NCI-H82 treated with DMSO at 0.1 percent for 48 hours (cell line): ENCODE results near the gene DBET.
"Not testable (repeated sequence)": the region's sequence is repeated elsewhere in the genome, so short reads cannot be mapped to it uniquely, and the experiment has no call there.

ENCODE experiments used
- DNase-seq: peaks from one replicate; lab custom pipeline; 2025; ENCODE audit not compliant: unreplicated experiment; lab: John Stamatoyannopoulos, UW

DBET gene

GRCh38 chr4:190064342-190064741 lies at the start of gene DBET:
Gene DBET (plus strand): TSS chr4:190064502.
- not testable (repeated sequence) for DNase-seq

DNA sequence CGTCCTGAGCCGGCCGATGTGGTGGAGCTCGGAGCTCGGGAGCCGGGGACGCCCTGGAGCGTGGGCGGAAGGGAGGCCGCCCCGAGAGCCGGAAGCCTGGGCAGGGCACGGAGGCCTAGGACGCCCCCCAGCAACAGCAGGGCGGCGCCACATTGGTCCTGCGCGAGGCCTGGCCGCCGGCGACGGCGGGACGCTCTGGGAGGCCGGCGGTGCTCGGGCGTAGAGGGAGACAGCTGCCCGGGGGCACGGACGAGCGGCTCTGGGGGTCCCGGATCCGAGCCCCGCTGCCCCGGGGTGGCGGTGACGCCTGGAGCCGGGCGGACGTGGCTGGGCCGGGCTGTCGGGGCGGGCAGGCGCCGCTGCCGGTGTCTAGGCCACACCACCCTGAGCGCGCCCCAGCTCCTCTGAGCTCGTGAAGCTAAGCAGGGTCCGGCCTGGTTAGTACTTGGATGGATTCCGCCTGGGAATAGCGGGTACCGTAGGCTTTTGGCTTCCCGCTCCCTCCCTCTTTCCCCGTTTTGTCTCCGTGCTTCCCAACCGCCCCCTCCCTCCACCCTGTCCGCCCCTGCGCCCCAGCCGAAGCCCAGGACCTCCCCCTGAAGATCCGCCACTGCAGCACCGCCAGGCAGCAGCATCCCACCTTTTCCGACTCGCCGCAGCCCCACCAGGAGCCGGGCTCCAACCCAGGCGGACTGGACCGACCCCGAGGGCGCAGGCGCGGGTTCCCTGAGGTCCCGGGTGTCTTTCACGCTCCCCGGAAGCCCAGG lies 49.3 kb upstream of the DBET start:
- no peak for DNase-seq

DNA sequence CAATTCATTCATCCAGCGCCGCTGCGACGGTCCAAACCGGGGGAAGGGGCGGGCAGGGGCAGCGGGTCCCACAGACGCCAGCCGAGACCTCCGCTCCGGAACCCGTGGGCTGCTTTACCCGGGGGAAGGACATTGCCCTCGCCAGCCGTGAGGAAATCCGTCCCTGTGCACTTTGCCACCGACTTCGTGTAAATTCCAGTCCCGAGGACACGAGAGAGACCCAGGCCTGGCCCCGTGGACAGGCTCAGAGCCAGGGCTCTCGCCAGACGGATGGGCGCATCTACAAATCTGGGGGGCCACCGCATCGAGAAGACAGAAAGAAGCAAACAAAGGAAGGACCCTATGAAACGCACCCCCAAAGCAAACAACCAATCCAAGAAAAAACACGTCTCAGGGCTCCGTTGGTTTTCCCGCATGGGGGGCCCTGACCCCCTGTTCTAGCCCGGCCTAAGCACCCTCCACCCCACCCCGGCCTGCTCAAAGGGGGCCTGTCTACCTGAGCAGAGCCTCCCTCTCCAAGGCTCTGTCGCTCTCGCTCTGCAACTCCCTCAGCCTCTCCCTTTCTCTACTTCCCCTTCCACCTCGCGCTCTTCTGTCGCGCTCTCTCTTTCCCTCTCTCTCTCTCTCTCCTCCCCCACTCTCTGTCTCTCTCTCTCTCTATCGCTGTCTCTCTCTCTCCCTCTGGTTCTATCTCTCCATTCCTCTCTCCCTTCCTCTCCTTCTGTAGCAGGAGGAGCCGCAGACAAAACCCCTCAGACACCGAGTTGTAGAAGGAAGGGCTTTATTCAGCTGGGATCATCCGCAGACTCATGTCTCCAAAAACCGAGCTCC lies 48.5 kb upstream of the DBET start:
- no peak for DNase-seq

DNA sequence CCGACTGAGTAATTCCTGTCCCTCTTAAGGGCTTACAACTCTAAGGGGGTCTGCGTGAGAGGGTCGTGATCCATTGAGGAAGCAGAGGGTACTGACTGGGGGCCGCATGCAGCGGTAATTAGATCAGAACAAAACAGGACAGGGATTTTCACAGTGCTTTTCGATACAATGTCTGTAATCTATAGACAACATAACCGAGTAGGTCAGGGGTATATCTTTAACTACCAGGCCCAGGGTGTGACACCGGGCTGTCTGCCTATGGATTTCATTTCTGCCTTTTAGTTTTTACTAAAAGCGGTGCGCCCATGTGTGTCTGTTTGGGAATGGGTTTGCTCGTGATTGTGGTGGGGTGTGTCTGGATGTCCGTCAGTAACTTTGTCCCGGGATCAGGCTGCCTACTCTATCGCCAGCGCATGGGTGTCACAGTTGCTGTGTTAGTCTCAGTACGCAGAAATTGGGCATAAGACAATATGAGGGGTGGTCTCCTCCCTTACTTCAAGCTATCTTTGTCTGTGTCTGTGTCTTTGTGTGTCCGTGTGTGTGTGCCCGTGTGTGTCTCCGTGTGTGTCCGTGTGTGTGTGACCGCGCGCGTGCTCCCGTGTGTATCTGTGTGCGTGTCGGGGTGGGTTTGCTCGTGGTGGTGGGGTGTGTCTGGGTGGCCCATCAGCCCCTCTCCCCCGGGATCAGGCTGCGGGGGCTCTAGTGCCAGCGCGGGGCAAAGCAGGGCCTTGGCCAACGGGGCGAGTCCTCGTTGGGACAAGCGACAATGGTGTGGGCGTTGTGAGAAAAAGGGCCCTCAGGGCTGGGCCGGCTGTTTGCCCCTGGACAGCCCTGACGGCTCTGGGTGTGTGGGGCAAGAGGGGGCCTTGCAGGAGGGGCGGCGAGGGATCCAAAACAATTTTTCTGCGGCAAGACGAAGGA lies 47.7 kb upstream of the DBET start:
- no peak for DNase-seq

GRCh38 chr4:190017357-190018200 lies 46.7 kb upstream of the DBET start:
- no peak for DNase-seq

GRCh38 chr4:190018201-190018920 lies 45.9 kb upstream of the DBET start:
- no peak for DNase-seq

GRCh38 chr4:190019023-190019858 lies 45.1 kb upstream of the DBET start:
- DNase-seq = no peak

GRCh38 chr4:190019859-190020463 lies 44.3 kb upstream of the DBET start:
- DNase-seq = not testable (repeated sequence)

DNA sequence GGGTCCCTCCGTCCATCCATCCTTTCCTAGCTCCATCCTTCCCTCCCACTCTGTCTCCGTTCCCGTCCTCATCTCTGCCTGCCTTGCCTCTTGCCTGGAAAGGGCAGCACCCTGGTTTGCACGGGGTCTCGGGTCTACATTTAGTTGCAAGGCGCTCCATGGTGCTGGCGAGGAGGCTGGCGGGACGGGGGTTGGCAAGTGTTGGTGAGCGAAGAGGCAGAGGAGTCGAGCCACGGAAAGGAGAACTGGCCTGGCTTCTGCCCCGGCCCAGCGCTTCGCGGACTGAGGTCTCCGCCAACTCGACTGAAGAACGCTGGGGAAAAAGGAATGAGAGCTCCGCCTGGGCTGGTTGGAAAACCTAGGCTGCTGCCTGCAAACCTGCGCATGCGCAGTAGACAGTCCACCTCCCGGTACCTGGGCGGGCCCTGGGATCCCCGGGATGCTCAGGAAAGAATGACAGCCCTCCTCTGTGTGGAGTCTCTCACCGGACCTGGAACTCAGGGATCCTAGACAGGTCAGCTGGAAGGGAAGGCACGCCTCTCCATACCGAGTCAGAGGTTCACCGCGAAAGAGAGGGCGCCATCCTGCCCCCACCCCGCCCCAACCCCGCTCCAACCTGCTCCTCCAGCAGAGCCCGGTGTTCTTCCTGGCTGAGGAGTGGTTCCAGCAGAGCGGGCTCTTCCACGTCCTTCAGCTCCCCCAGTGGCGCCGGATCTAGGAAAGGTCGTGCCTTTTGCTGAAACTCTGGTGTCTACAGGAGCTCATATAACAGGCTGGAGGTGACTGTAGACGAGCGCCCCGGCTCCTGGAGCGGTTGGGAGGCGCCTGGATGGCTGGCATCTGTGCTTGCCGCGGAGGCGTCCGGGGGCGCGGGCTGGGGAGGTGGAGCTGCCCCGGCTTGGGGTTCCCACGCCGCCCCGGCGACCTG lies 43.2 kb upstream of the DBET start:
- no peak for DNase-seq

- DNase-seq = not testable (repeated sequence)
Measured at GRCh38 chr4:190021973-190022372, 42.3 kb upstream of the DBET start.

DNA sequence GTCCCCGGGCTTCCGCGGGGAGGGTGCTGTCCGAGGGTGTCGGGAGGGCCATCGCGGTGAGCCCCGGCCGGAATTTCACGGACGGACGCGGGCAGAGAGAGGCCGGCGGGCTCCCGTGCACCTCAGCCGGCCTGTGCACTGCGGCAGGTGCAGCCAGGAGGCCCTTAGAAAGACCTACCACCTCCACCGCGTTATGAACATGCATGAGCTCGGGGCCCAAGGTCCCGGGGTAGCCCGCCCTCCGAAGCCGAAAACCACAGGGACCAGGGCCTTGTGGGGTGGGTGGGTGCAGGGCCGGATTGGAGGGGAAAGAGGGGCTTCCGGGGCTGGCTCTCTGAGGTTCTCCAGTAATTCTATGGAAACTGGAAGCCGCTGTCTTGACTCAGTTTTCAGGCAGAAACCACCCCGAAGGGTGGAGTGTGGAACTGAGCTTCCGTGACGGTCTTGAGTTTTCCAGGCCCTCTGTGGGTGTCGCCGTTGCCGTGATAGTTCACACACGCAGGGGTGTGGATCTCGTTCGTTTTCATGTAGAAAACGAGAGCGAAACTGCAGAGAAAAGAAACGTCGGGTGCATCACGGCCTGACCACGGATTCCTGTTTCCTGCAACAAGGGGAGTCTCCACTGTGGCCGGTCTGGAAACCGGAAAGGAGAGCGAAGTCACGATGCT lies 41.6 kb upstream of the DBET start:
- DNase-seq = not testable (repeated sequence)

GRCh38 chr4:190027156-190027555 lies 37.1 kb upstream of the DBET start, which contains the start of gene FRG2:
Gene FRG2 (minus strand): TSS chr4:190027256. CDS start chr4:190027204, 52 bp downstream.
- DNase-seq = not testable (repeated sequence)

DNA sequence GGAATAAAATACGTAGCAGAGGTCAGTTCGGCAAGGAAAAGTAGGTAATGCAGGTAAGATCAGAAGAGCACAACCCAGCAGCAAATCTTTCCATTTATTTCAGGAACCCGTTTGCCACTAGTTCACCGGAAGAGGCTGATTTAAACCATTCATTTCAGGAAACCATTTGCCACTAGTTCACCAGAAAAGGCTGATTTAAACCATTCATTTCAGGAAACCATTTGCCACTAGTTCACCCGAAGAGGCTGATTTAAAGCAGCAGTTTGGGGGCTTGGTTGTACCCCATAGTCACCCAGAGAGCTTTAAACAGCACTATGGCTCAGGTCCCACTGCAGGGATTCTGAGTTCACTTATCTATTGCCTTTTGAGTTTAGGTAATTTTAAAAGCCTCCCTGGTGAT lies 33.0 kb upstream of the DBET start:
- DNase-seq = not testable (repeated sequence)

- not testable (repeated sequence) for DNase-seq
Measured at GRCh38 chr4:190037704-190038388, 26.5 kb upstream of the DBET start.

DNA sequence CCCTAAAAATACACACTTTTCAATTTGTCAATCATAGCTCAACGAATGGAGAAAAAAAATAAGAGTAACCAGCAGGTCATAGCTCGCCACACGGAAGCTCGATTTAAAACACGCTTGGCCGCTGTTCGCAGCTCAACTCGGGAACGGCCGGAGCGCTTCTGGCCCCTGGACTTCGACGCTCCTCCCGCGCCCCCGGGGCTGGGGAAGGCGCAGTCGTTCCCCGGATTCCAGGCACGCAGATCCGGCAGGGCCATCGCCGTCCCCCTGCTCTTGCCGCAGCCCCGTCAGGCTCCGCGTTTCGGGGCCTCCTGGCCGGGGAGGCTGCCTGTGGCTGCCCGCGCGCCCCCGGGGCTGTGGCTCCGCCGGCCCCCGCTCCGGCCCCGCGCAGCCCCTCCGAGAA lies 23.4 kb upstream of the DBET start:
- DNase-seq = not testable (repeated sequence)

DNA sequence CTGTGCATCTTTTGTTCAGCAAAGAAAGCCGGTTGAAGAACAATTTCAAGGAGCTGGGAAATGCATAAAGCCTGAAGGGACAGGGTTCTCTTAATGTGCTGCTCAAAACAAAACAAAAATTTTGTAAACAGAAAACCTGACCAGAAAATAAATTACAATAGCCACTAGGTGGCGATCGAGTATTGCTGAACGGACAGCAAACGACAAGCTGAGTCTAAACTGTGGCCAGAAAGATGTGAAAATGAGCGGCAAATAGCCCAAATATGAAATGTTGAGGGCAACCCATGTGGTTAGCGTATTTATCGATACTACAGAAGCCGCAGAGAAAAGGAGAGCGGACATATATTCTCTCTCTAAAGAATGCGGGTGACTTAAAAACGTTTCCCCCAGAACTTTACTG lies 16.7 kb upstream of the DBET start:
- not testable (repeated sequence) for DNase-seq
